Measurements from ENCODE around the gene SP6.

- TF ChIP-seq CTCF (conservative IDR thresholded peaks at IDR 0.05) (no peak), ZFX (IDR thresholded peaks at IDR 0.05) (no peak)
These were observed 34.0 kb downstream of the SP6 start for GRCh38 chr17:47816947-47817346.
